Panc1 (cell line): ENCODE measurements around the gene EXO5. TPM values are rescaled to one million over a fixed set of nuclear protein-coding genes. Genes with fewer than 3 reads are reported as not detected.

Experiments
- ATAC-seq: fragments of 200-7000 bp; cut with Tn5 transposase; 2 replicates; pipeline ENCODE4 v1.9.1; 2020; ENCODE audit warnings: mild to moderate bottlenecking, moderate library complexity
- BruUV-seq: library from RNA; stranded (reverse); fragments of 400-500 nt; replicated peaks from 2 replicates; lab custom pipeline; 2021; lab: Mats Ljungman, UMichigan
- CTCF ChIA-PET: fragments of 300-600 bp; sonication (Branson Sonifier 250); formaldehyde crosslinking; loops from one replicate; lab custom pipeline; 2022; ENCODE audit warnings: antibody characterized with exemption; lab: Charles Lee
- POLR2A ChIA-PET: fragments of 300-600 bp; sonication (Branson Sonifier 250); formaldehyde crosslinking; loops from one replicate; lab custom pipeline; 2022; ENCODE audit warnings: antibody characterized with exemption; lab: Charles Lee
- DNase-seq: peaks from one replicate; pipeline ENCODE4 v3.0.0-alpha.2; 2010; ENCODE audit warnings: low read depth, low spot score
- H3K27ac ChIP-seq: 2 replicates; pipeline ENCODE4 v1.5.1; 2011; ENCODE audit warnings: mild to moderate bottlenecking, low read length, inconsistent platforms
- H3K27me3 ChIP-seq: fragments of 200-500 bp; sonication (Bioruptor generic); 2 replicates; pipeline ENCODE4 v1.6.0; 2014; ENCODE audit warnings: low read length, inconsistent platforms; ENCODE audit not compliant: control insufficient read depth, insufficient read depth
- H3K36me3 ChIP-seq: fragments of 200-500 bp; sonication (Bioruptor generic); 2 replicates; pipeline ENCODE4 v1.5.1; 2014; ENCODE audit warnings: inconsistent platforms, mild to moderate bottlenecking, low read length, moderate library complexity; ENCODE audit not compliant: control insufficient read depth, insufficient read depth
- H3K4me1 ChIP-seq: 2 replicates; pipeline ENCODE4 v1.5.1; 2011; ENCODE audit warnings: inconsistent platforms, mild to moderate bottlenecking, low read length, moderate library complexity; ENCODE audit not compliant: control insufficient read depth, insufficient read depth
- H3K4me3 ChIP-seq, 2 experiments: 2 replicates each; pipeline ENCODE4 v1.5.1; 2011 to 2012; ENCODE audit warnings: low read depth in 2 of 2, low read length in 2 of 2, mild to moderate bottlenecking in 2 of 2, inconsistent platforms in 1 of 2, moderate library complexity in 1 of 2
- H3K9me3 ChIP-seq: fragments of 200-500 bp; sonication (Bioruptor generic); 2 replicates; pipeline ENCODE4 v1.5.1; 2014; ENCODE audit warnings: low read depth, mild to moderate bottlenecking, inconsistent platforms, low read length, moderate library complexity; ENCODE audit not compliant: control insufficient read depth, insufficient read depth
- POLR2AphosphoS5 ChIP-seq: IDR thresholded peaks from 2 replicates; pipeline ENCODE4 v1.6.1; 2012; ENCODE audit warnings: mild to moderate bottlenecking, low read depth, low read length, moderate library complexity
- SIN3A ChIP-seq: IDR thresholded peaks from 2 replicates; pipeline ENCODE4 v1.6.1; 2012; ENCODE audit warnings: low read depth, mild to moderate bottlenecking, low read length, moderate library complexity, borderline replicate concordance; ENCODE audit not compliant: insufficient read depth
- TCF7L2 ChIP-seq: IDR thresholded peaks from 2 replicates; pipeline ENCODE4 v1.6.1; 2011; ENCODE audit warnings: mild to moderate bottlenecking, low read depth, low read length, inconsistent platforms
- in situ Hi-C: cut with HindIII; loops from 2 replicates; pipeline ENCODE4 v1.10.0; 2016; ENCODE audit warnings: low sequenced_read_pairs, low pct_unique_long_range_greater_than_20kb
- intact Hi-C: fragments of 100-400 bp; cut with micrococcal nuclease; formaldehyde crosslinking; loops from one replicate; pipeline ENCODE4 v1.10.0; 2022; ENCODE audit not compliant: unreplicated experiment
- total RNA-seq: library from RNA; stranded (reverse); gene quantifications from one replicate; pipeline ENCODE4 v1.2.1, GENCODE V29; 2021; ENCODE audit not compliant: unreplicated experiment
- TF ChIP-seq, protein P1 (sequence below): fragments of 450-650 bp; IDR thresholded peaks from 2 replicates; pipeline ENCODE4 v1.5.1; 2017; ENCODE audit warnings: mild to moderate bottlenecking
- TF ChIP-seq, protein P2 (sequence below), 2 experiments: IDR thresholded peaks; 2 replicates each; pipeline ENCODE4 v1.6.1; 2011 to 2012; ENCODE audit warnings: low read depth in 2 of 2, control low read depth in 1 of 2, low read length in 1 of 2, mild to moderate bottlenecking in 1 of 2, moderate library complexity in 1 of 2; ENCODE audit not compliant: insufficient read depth in 1 of 2

The EXO5 gene
- total RNA-seq, 1 experiment from 2014 or later, result 17.9 TPM

GRCh38 chr1:40535732-40536131 lies 27.2 kb downstream of the EXO5 start:
- Histone ChIP-seq H3K9me3 (no peaks in the 10 kb centered on the region), H3K27me3 (no peaks in the 10 kb centered on the region), H3K36me3 (no peaks in the 10 kb centered on the region), H3K4me3 (no peak overlapping the region), H3K4me1 (peaks cover 7% of the 10 kb centered on the region), H3K27ac (no peak overlapping the region)
- CTCF ChIA-PET, result no interaction called here
- in situ Hi-C loops (no loop called here), intact Hi-C loops (no loop called here)
- ATAC-seq (no peak), DNase-seq (no peak)
- no TSS peak for BruUV-seq
- TF ChIP-seq, protein P1, sequence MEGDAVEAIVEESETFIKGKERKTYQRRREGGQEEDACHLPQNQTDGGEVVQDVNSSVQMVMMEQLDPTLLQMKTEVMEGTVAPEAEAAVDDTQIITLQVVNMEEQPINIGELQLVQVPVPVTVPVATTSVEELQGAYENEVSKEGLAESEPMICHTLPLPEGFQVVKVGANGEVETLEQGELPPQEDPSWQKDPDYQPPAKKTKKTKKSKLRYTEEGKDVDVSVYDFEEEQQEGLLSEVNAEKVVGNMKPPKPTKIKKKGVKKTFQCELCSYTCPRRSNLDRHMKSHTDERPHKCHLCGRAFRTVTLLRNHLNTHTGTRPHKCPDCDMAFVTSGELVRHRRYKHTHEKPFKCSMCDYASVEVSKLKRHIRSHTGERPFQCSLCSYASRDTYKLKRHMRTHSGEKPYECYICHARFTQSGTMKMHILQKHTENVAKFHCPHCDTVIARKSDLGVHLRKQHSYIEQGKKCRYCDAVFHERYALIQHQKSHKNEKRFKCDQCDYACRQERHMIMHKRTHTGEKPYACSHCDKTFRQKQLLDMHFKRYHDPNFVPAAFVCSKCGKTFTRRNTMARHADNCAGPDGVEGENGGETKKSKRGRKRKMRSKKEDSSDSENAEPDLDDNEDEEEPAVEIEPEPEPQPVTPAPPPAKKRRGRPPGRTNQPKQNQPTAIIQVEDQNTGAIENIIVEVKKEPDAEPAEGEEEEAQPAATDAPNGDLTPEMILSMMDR, result no peak
- TF ChIP-seq TCF7L2 (no peak), POLR2AphosphoS5 (no peak), SIN3A (no peak)
- TF ChIP-seq, protein P2, sequence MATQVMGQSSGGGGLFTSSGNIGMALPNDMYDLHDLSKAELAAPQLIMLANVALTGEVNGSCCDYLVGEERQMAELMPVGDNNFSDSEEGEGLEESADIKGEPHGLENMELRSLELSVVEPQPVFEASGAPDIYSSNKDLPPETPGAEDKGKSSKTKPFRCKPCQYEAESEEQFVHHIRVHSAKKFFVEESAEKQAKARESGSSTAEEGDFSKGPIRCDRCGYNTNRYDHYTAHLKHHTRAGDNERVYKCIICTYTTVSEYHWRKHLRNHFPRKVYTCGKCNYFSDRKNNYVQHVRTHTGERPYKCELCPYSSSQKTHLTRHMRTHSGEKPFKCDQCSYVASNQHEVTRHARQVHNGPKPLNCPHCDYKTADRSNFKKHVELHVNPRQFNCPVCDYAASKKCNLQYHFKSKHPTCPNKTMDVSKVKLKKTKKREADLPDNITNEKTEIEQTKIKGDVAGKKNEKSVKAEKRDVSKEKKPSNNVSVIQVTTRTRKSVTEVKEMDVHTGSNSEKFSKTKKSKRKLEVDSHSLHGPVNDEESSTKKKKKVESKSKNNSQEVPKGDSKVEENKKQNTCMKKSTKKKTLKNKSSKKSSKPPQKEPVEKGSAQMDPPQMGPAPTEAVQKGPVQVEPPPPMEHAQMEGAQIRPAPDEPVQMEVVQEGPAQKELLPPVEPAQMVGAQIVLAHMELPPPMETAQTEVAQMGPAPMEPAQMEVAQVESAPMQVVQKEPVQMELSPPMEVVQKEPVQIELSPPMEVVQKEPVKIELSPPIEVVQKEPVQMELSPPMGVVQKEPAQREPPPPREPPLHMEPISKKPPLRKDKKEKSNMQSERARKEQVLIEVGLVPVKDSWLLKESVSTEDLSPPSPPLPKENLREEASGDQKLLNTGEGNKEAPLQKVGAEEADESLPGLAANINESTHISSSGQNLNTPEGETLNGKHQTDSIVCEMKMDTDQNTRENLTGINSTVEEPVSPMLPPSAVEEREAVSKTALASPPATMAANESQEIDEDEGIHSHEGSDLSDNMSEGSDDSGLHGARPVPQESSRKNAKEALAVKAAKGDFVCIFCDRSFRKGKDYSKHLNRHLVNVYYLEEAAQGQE (IDR thresholded peaks at IDR 0.05; ENCODE audit: insufficient read depth in 1 of 2, low read depth in 2 of 2, low read length in 1 of 2), result no peak
- POLR2A ChIA-PET, result interaction anchor here (0.6 kb wide), 1 partner anchor 15 kb away, joined by 3 read pairs; no protein-coding TSS in a partner anchor

DNA sequence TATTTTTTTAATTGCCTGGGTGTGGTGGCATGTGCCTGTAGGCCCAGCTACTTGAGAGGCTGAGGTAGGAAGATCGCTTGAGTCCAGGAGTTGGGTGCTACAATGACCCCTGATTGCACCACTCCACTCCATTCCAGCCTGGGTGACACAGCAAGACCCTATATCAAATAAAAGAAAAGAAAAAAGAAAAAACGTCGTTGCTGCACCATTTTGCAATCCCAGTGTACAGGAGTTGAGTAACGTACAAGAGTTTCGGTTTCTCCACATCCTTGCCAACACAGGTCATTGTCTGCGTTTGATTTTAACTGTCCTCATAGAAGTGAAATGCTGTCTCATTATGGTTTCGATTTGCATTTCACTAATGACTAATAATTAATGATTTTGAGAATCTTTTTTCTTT lies 30.8 kb downstream of the EXO5 start:
- H3K36me3 ChIP-seq, result no peaks in the 10 kb centered on the region
- DNase-seq (no peak), ATAC-seq (no peak)
- POLR2A ChIA-PET, result no interaction called here
- no peaks in the 10 kb centered on the region for H3K27me3 ChIP-seq
- intact Hi-C loops, result no loop called here
- CTCF ChIA-PET, result no interaction called here
- no peak overlapping the region for H3K4me3 ChIP-seq
- TF ChIP-seq, protein P1, result no peak
- TF ChIP-seq, protein P2 (IDR thresholded peaks at IDR 0.05; ENCODE audit: insufficient read depth in 1 of 2, low read depth in 2 of 2, low read length in 1 of 2), result no peak
- no peak for TF ChIP-seq POLR2AphosphoS5
- no peak for TF ChIP-seq SIN3A
- no peak for TF ChIP-seq TCF7L2
- no TSS peak for BruUV-seq
- in situ Hi-C loops, result no loop called here
- peaks cover 4% of the 10 kb centered on the region; the same call in 1 of the 2 replicates for H3K9me3 ChIP-seq
- no peaks in the 10 kb centered on the region for H3K4me1 ChIP-seq
- no peak overlapping the region for H3K27ac ChIP-seq
